GM19099 (cell line): ENCODE measurements around the gene GINS3.
A peak's percentile ranks its signal among the peaks of the same experiment; 100 is the strongest.

Experiments used
- POLR2A ChIP-seq: IDR thresholded peaks from 3 replicates; pipeline ENCODE4 v1.6.1; 2011; ENCODE audit warnings: low read depth; ENCODE audit not compliant: insufficient read length; ENCODE audit errors: extremely low read depth

Gene GINS3

DNA sequence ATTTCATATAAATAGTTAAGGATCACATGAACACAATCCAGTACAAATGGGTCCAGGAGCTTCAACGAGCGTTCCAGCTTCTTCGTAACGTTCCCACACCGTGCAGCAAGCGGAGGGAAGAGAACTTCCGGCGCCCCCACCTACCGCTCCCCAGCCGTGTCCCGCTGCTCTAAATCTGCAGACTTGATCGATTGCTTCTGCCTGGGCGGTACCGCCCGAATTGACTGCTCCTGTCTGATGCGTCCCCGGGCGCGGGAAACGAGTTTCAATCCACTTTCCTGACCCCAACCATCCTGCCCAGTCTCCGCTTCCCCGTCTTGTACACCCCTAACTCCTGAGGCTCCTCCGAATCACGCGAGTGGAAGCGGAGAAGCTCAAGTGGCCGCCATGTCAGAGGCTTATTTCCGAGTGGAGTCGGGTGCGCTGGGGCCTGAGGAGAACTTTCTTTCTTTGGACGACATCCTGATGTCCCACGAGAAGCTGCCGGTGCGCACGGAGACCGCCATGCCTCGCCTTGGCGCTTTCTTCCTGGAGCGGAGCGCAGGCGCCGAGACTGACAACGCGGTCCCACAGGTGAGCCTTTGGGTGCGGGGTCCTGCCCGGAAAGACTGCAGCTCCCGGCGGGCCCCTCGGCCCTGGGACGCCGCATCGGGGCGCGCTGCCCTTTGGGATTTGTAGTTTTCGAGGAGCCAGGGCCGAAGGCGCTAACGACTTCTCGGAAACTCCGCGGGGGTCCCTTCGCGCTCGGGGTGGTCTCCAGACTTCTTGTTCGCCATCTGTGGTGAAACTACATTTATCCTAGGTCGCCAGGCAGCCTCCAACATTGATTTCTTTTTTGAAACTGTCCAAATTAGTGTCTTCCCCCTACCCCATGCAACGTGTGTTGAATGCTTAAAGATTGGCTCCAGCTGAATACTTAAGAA, at the start of gene GINS3:
GINS3 (plus strand) TSS at position 257 of the 923 bp plus-strand sequence; CDS start at position 388, 131 bp downstream.
- peak; percentile 67 for TF ChIP-seq POLR2A

DNA sequence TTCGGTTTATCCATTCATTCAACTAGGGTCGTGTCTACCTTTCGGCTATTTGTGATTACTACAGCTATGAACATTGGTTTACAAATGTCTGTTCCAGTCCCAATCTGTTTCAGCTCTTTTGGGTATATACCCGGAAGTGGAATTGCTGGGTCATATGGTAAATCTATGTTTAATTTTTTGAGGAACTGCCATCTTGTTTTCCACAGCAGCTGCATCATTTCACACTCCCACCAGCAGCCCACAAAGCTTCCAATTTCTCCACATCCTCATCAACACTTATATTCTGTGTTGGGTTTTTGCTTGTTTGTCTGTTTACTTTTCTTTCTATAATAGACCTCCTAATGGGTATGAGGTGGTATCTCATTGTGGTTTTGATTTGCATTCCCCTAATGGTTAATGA, 48.7 kb upstream of the GINS3 start:
- no peak for TF ChIP-seq POLR2A

DNA sequence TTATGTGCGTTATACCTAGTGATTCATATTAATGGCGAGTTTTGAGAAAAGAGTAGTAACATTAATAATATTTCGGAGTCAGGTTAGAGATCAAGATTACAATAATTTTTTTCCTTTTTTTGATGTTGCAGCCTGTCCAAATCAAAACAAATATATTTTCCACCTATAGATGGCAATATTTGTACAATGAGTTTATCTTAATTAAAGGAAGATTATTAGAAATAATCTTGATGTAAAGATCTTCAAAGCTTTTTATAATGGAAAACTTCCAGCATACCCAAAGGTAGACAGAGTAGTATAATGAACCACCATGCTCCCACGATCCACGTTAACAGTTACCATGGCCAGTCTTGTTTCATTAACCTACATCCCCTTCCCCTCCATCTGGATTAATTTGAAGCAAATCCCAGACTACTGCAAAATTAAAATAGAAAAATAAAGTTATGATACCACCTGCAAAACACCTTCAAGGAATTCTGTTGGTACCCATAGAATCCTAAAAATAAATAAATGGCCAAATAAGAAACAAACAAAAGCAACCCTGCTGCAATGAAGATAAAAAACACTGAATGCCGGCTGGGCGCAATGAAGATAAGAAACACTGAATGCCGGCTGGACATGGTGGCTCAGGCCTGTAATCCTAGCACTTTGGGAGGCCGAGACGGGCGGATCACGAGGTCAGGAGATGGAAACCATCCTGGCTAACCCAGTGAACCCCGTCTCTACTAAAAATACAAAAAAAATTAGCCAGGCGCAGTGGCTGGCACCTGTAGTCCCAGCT, 46.5 kb upstream of the GINS3 start:
- TF ChIP-seq POLR2A, result no peak

DNA sequence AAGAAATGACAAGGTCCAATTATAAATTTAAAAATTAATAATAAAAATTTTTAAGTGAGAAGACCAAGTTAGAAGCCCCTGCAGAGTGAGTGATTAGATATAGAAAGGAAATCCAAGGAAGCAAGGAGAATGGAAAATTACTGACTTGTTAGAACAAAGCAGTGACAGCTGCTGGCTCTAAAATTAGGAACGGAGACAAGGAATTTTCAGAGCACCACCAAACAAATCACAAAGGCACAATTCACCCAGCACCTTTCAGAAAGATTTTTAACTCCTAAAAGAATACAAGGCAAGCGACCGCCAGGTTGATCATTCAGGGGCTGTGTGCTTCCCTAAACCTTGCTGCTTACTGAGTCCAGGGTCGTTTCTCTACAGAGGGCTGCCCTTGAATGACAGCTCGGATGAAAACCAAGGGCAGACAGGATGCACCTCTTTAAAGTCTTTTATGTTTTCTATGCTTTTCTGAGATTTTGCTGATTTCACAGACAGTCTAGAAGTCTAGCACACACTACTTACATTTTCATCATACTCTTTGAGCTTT, 45.4 kb upstream of the GINS3 start:
- no peak for TF ChIP-seq POLR2A

DNA sequence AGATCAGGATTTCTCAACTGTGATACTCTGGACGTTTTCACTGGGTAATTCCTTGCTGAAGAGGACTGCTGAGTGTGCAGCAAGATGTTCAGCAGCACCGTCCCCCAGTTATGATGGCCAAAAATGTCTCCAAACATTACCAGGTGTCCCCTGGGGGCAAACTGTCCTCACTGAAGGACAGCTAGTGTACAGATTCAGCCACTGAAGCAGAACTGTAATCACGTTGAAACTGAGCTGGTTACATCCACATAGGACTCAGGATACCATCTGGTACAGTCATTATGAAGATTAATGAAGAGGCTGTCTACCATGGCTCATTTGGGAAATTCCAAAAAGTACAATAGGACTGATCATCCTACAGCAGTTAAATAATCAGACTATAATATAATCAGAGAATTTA, 43.3 kb upstream of the GINS3 start:
- no peak for TF ChIP-seq POLR2A

DNA sequence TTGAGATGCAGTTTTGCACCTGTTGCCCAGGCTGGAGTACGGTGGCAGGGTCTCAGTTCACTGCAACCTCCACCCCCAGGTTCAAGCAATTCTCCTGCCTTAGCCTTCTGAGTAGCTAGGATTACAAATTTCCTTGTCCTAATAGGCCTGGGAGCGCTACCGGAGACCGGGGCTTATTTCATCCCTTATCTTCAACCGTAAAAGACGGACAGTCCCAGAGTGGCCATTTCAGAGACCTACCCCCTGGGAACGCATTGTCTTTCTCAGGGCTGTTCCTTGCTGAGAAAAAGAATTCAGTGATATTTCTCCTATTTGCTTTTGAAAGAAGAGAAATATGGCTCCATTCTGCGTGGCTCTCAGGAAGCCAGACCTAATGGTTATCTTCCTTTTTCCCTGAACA, 39.6 kb upstream of the GINS3 start:
- TF ChIP-seq POLR2A, result no peak

DNA sequence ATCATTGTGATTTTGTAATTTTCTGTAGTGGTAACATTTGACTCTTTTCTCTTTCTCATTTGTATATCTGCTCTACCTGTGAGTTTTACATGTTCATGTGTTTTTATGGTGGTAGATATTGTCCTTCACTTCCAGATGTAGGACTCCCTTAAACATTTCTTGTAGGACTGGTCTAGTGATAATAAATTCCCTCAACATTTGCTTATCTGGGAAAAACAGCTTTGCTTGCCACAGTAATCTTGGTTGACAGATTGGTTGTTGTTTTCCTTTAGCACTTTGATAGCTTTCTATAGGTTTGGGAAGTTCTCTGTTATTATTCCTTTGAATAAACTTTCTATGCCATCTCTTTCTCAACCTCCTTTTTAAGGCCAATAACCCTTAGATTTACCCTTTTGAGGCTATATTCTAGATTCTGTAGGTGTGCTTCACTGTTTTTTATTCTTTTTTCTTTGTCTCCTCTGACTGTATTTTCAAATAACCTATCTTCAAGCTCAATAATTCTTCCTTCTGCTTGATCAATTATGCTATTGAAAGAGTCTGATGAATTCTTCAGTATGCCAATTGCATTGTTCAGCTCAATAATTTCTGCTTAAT, 32.1 kb upstream of the GINS3 start:
- TF ChIP-seq POLR2A, result no peak

DNA sequence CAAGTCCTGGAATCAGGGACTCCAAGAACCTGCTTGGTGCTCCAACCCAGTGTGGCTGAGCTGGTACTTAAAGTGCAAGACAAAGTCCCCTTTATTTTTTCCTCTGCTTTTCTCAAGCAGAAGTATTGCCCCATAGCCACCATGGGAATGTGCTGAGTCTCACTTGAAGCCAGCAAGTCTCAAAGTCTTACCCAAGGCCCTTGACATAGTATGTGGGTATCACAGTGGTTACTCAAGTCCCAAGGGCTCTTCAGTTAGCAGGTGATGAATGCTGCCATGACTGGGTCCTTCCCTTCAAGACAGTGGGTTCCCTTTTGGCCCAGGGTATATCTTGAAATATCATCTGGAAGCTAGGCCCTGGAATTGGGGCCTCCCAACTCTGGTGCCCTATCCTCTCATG, 30.5 kb upstream of the GINS3 start:
- no peak for TF ChIP-seq POLR2A

DNA sequence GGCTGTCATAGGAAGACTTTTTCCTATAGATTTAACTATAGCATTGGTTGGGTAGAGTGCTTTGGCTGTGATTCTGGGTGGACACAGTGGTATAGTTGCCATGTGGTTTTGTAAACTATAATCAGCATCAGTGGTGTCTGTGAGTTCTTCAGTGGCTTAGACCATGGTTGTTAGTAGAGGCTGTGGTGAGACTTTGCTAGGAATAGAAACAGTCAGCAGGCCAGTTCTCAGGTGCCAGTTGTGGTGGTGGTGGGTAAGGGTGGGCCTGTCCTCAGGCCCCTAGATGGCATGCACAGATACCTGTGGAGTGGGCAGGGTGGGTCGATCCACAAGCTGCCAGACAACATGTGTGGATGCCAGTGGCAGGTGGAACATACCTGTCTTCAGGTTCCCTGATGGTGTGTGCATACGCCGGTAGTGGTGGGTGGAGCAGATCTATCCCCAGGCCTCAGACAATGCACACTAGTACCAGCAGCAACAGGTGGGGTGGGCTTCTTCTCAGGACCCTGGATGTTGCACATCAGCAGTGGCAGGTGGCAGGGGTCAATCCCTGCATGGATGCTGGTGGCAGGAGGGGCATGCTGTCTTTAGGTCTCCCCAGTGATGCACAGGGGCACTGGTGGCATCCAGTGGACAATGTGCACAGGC, 28.4 kb upstream of the GINS3 start:
- TF ChIP-seq POLR2A, result no peak

DNA sequence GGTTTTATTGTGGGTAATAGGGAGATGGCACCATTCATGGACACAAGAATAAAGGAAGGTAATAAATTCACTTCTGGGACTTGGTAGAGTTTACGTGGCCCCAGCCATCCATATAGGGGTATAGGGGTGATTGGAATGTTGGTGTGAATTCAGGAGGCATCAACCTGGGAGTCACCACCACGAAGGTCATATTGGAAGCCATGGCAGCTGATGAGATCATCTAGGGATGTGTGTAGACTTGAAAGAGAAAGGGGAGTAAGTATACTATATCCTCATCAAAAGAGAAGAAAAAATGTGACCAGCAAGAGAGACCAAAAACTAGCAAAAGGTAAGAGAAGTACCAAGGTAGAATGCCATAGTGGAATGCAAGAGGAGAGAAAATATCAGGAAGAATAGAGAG, 26.6 kb upstream of the GINS3 start:
- no peak for TF ChIP-seq POLR2A

DNA sequence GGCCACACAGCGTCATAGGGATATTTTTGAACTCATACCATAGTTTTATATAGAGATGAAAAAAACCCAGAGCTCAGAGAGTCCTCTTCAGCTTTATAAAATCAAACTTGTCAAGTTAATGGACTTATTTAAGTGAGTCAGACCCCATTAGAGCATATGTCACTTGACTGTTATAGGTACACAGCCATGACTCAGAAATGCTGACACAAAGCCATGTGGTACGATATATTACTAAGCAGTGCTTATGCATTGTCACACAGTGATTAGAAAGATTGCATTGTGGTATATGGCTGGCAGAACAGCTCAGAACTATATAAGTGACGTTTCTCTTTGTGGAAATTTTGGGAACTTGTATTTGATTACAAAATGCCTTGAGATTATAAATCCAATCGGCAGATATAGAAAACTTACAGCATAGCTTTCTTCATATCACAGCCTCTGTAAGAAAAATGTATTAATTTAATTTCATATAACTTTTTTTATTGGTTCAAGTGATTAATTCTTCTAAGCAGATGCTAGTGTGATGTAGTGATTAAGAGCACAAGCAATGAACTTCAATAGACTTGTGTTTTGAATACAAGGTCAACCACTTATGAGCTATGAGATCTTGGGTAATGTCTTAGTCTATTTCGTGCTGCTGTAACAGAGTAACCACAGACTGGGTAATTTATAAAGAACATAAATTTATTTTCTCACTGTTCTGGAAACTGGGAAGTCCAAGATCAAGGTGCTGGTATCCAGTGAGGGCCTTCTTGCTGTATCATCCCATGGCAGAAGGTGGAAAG, 25.8 kb upstream of the GINS3 start:
- no peak for TF ChIP-seq POLR2A

DNA sequence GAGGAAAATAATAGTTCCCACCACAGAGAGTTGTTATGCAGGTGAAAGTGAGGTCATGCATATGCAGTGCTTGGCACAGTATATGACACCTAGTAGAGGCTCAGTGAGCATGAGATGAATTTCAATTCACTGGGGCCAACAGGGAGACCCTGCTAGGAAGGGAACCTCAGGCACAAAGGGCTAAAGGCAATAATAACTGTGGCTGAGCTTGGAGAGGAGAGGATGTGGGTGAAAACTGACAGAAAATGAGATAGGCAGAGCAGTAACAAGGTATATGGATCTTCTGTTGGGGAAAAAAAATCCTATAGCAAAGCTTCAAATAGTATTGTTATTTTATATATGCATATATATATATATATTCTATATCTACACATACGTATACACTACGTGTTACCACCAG, 25.0 kb upstream of the GINS3 start:
- TF ChIP-seq POLR2A, result no peak

DNA sequence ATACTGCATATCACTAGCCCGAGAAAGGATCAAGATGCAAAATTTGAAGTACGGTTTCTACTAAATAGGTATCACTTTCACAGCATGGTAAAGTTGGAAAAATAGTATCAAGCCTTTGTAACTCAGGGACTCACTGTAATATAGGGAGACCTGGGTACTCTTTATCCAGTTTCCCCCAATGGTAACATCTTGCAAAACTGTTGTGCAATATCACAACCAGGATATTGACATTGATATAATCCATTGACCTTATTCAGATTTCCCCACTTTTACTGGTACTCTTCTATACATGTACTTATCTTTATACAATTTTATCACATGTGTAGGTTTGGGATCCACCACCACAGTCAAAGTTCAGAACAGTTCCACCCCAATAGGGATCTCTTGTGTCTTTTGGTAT, 20.4 kb upstream of the GINS3 start:
- TF ChIP-seq POLR2A, result no peak

DNA sequence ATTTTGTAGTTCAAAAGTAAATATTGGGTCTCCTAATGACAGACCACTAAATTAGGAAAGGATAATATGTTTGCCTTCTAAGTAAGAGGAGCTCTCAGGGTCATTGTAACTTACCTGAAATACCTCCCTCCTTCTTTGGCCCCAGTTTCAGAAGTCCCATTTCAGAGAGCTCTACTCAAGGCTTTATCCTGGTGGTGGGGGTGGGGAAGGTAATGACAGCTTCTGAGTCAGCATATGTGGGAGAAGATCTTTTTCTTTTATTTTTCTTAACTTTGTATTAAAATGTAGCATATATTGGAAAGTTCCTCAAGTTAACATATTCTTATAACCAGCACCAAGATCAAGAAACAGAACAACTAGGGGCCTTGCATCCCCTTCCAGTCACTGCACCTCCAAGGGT, 16.9 kb upstream of the GINS3 start:
- no peak for TF ChIP-seq POLR2A

DNA sequence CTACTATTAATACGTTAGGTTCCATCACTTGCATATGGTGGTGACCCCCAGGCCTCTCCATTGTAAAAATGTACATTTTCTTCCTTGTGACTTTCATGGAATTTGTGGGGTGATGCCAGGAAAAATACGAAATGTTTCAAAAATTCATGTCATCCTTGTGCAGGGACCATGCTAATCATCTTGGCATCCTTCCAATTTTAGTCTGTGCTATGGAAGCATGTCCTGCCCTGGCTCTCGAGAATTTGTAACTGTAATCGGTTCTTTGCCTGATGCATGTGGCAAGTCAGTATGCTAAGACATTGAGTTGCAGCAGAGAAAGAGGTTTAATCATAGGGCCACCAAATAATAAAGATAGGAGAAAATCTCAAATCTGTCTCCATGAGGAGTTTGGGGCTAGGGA, 14.3 kb upstream of the GINS3 start:
- TF ChIP-seq POLR2A, result no peak

DNA sequence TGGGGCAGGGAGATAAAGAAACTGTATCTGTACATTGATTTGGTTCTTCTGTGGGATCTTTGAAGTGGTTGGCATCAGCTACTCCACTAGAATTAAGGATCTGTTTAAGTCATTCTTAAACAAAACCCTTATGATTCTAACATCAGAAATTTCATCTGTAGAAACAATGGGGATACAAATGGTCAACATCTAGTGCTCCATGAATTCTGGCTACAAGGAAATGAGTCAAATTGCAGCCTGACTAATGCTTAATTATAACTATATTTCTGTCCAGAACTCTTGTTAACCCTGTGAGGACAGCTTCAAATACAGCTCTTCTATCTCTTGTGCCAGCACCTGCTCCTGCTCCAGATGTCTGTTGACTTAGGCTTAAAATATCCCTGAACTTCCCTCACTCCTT, 13.9 kb upstream of the GINS3 start:
- TF ChIP-seq POLR2A, result no peak
